Endothelial cell of umbilical vein (primary cell): ENCODE data around the gene CYP20A1. TPM values are rescaled to one million over a fixed set of nuclear protein-coding genes. Genes with fewer than 3 reads are reported as not detected.

Source experiments
- BruUV-seq: library from RNA; stranded (reverse); fragments of 400-500 nt; replicated peaks from 2 replicates; lab custom pipeline; 2021; lab: Mats Ljungman, UMichigan
- CTCF ChIA-PET: fragments of 300-600, 350-600 bp; sonication (Branson Sonifier 250); formaldehyde crosslinking; loops from one replicate; lab custom pipeline; 2021; ENCODE audit warnings: antibody characterized with exemption, inconsistent platforms; lab: Charles Lee
- POLR2A ChIA-PET: fragments of 300-600, 350-600 bp; sonication (Branson Sonifier 250); formaldehyde crosslinking; loops from one replicate; lab custom pipeline; 2021; ENCODE audit warnings: antibody characterized with exemption, inconsistent platforms; lab: Charles Lee
- DNase-seq: peaks from one replicate; pipeline ENCODE4 v3.0.0-alpha.2; 2011; ENCODE audit warnings: low read depth, low spot score
- FAIRE-seq: peaks from 2 replicates; lab custom pipeline; 2011; peaks lifted over from hg19 to GRCh38; lab: Jason Lieb, UNC
- H2AFZ ChIP-seq: 2 replicates; pipeline ENCODE4 v1.6.0; 2012; ENCODE audit warnings: low read depth, low read length, control low read depth, inconsistent platforms
- H3K27ac ChIP-seq: 2 replicates; pipeline ENCODE4 v1.5.1; 2011; ENCODE audit warnings: low read depth, mild to moderate bottlenecking, control low read depth, low read length, moderate library complexity; ENCODE audit not compliant: insufficient read depth
- H3K27me3 ChIP-seq, 2 experiments: 2 replicates each; pipeline versions ENCODE4 v1.6.0 to v1.6.1; 2011; ENCODE audit warnings: low read length in 2 of 2, mixed read lengths in 1 of 2; ENCODE audit not compliant: control insufficient read depth in 2 of 2, insufficient read depth in 2 of 2
- H3K36me3 ChIP-seq, 2 experiments: 2 replicates in 1 of 2; 3 replicates in 1 of 2; pipeline ENCODE4 v1.5.1; 2011; ENCODE audit warnings: low read length in 2 of 2, mild to moderate bottlenecking in 1 of 2, moderate library complexity in 1 of 2; ENCODE audit not compliant: control insufficient read depth in 2 of 2, insufficient read depth in 2 of 2; ENCODE audit errors: extremely low read depth in 1 of 2
- H3K4me1 ChIP-seq: 3 replicates; pipeline ENCODE4 v1.5.1; 2011; ENCODE audit warnings: mild to moderate bottlenecking, low read length; ENCODE audit not compliant: control insufficient read depth, insufficient read depth; ENCODE audit errors: extremely low read depth
- H3K4me2 ChIP-seq: 2 replicates; pipeline ENCODE4 v1.6.1; 2011; ENCODE audit warnings: low read length, control low read depth, mixed read lengths; ENCODE audit not compliant: insufficient read depth
- H3K4me3 ChIP-seq, 3 experiments: fragments of 200-600 bp in 1 of 3; sonication (generic), shearing (Covaris generic) in 1 of 3; replicated peaks in 1 of 3; 2 replicates each; pipeline ENCODE4 v1.5.1; 2011 to 2016; ENCODE audit warnings: control low read depth in 3 of 3, low read length in 3 of 3, mild to moderate bottlenecking in 2 of 3, inconsistent platforms in 1 of 3, low read depth in 1 of 3, moderate library complexity in 1 of 3; ENCODE audit not compliant: insufficient read depth in 1 of 3
- H3K79me2 ChIP-seq: 2 replicates; pipeline ENCODE4 v1.6.0; 2012; ENCODE audit warnings: low read length, inconsistent platforms; ENCODE audit not compliant: control insufficient read depth, insufficient read depth
- H3K9ac ChIP-seq: replicated peaks from 2 replicates; pipeline ENCODE3; 2011; ENCODE audit warnings: low read length, control low read depth; ENCODE audit not compliant: insufficient read depth; ENCODE audit errors: extremely low read depth
- H3K9me1 ChIP-seq: replicated peaks from 3 replicates; pipeline ENCODE4 v1.6.0; 2011; ENCODE audit warnings: mild to moderate bottlenecking, low read length; ENCODE audit not compliant: control insufficient read depth, insufficient read depth; ENCODE audit errors: extremely low read depth
- H3K9me3 ChIP-seq: replicated peaks from 2 replicates; pipeline ENCODE4 v1.5.1; 2012; ENCODE audit warnings: low read length, inconsistent platforms; ENCODE audit not compliant: control insufficient read depth, insufficient read depth
- H4K20me1 ChIP-seq: replicated peaks from 2 replicates; pipeline ENCODE3; 2011; ENCODE audit warnings: mild to moderate bottlenecking, low read length; ENCODE audit not compliant: control insufficient read depth, insufficient read depth; ENCODE audit errors: extremely low read depth
- CTCF ChIP-seq, 2 donors: IDR thresholded peaks; 1 replicate in 1 of 2; 2 replicates in 1 of 2; pipeline ENCODE4 v1.5.1; 2011; ENCODE audit warnings: low read length in 2 of 2, mild to moderate bottlenecking in 2 of 2, moderate library complexity in 2 of 2, control low read depth in 1 of 2, inconsistent platforms in 1 of 2, low read depth in 1 of 2; ENCODE audit not compliant: insufficient read depth in 1 of 2; ENCODE audit errors: extremely low read depth in 1 of 2
- EZH2 ChIP-seq: IDR thresholded peaks from 2 replicates; pipeline ENCODE4 v1.6.1; 2012; ENCODE audit warnings: borderline replicate concordance, low read depth, mild to moderate bottlenecking, moderate library complexity, low read length, inconsistent platforms; ENCODE audit not compliant: severe bottlenecking
- FOS ChIP-seq: IDR thresholded peaks from 2 replicates; pipeline ENCODE4 v1.6.1; 2011; ENCODE audit warnings: mild to moderate bottlenecking, low read length, moderate library complexity, borderline replicate concordance; ENCODE audit not compliant: insufficient read depth
- GATA2 ChIP-seq: IDR thresholded peaks from 2 replicates; pipeline ENCODE4 v1.7.0; 2011; ENCODE audit warnings: low read depth, mild to moderate bottlenecking, moderate library complexity, mixed read lengths, low read length; ENCODE audit not compliant: insufficient read length, insufficient read depth
- JUN ChIP-seq: IDR thresholded peaks from 2 replicates; pipeline ENCODE4 v1.6.1; 2011; ENCODE audit warnings: borderline replicate concordance, low read depth; ENCODE audit not compliant: insufficient read length, insufficient read depth
- MAX ChIP-seq: IDR thresholded peaks from 2 replicates; pipeline ENCODE4 v1.6.1; 2011; ENCODE audit not compliant: insufficient read depth, insufficient read length
- MYC ChIP-seq: IDR thresholded peaks from one replicate; pipeline ENCODE4 v1.6.1; 2011; ENCODE audit warnings: mild to moderate bottlenecking, low read depth, low read length
- POLR2A ChIP-seq: IDR thresholded peaks from 2 replicates; pipeline ENCODE4 v1.6.1; 2012; ENCODE audit warnings: low read depth, mild to moderate bottlenecking, control low read depth, low read length
- POLR2AphosphoS5 ChIP-seq: IDR thresholded peaks from 2 replicates; pipeline ENCODE4 v1.6.1; 2012; ENCODE audit warnings: low read depth, mild to moderate bottlenecking, control low read depth, low read length, moderate library complexity; ENCODE audit not compliant: insufficient read depth
- dilution Hi-C: fragments of 300-500 bp; cut with MboI; formaldehyde crosslinking; loops from one replicate; pipeline ENCODE4 v1.15.0; 2019; ENCODE audit warnings: low sequenced_read_pairs; ENCODE audit not compliant: extremely low pct_ligation_motif_present
- intact Hi-C: fragments of 100-400 bp; cut with micrococcal nuclease; formaldehyde crosslinking; loops from one replicate; pipeline ENCODE4 v1.10.0; 2022
- polyA plus RNA-seq, 4 experiments: library from polyadenylated mRNA; depleted of rRNA in 3 of 4; stranded (reverse) in 3 of 4; unstranded in 1 of 4; fragments of >200 nt; gene quantifications; 2 replicates each; pipeline versions ENCODE4 v1.2.1 to v1.2.3, GENCODE V29; 2011 to 2012; ENCODE audit warnings: missing spikeins in 1 of 4
- total RNA-seq: library from RNA; stranded (reverse); gene quantifications from 2 replicates; pipeline ENCODE4 v1.2.3, GENCODE V29; 2021

Gene CYP20A1
- total and polyA plus RNA-seq, 2 donors (not counting 3 experiments of a cell fraction or from before 2014, with no cell fraction given) = 9.6 to 26.5 TPM

GRCh38 chr2:203246646-203247045 is 7.8 kb downstream of the CYP20A1 start:
- no peaks in the 10 kb centered on the region for H3K9me1 ChIP-seq
- H3K36me3 ChIP-seq = peaks cover 0 to 4% of the 10 kb centered on the region in 2 experiments
- BruUV-seq = no TSS peak

GRCh38 chr2:203252818-203253217 is 14.0 kb downstream of the CYP20A1 start:
- Histone ChIP-seq H3K4me2 (no peak overlapping the region), H3K27ac (no peak overlapping the region), H3K36me3 (peaks cover 0 to 10% of the 10 kb centered on the region in 2 experiments), H4K20me1 (no peaks in the 10 kb centered on the region), H3K27me3 (no peaks in the 10 kb centered on the region), H3K79me2 (no peaks in the 10 kb centered on the region), H2AFZ (no peak overlapping the region), H3K9ac (no peak overlapping the region), H3K9me1 (no peaks in the 10 kb centered on the region), H3K4me3 (no peak overlapping the region), H3K4me1 (no peaks in the 10 kb centered on the region), H3K9me3 (no peaks in the 10 kb centered on the region)
- TF ChIP-seq JUN = no peak
- TF ChIP-seq EZH2 = no peak
- no peak for TF ChIP-seq MAX
- TF ChIP-seq MYC = no peak
- no peak for TF ChIP-seq FOS
- no peak for TF ChIP-seq POLR2AphosphoS5
- TF ChIP-seq CTCF (IDR thresholded peaks at IDR 0.05; ENCODE audit: extremely low read depth in 1 of 2, insufficient read depth in 1 of 2, low read depth in 1 of 2, low read length in 2 of 2) = no peak
- no peak for TF ChIP-seq POLR2A
- TF ChIP-seq GATA2 = no peak
- FAIRE-seq (no peak), DNase-seq (no peak)
- ChIA-PET CTCF (no interaction called here), POLR2A (no interaction called here)
- intact Hi-C loops (no loop called here), dilution Hi-C loops (no loop called here)
- no TSS peak for BruUV-seq

More at GRCh38 chr2:203246646-203247045, 7.8 kb downstream of the CYP20A1 start:
- intact Hi-C loops = no loop called here
- Histone ChIP-seq H4K20me1 (no peaks in the 10 kb centered on the region), H3K9ac (no peak overlapping the region), H3K4me2 (no peak overlapping the region), H3K9me3 (no peaks in the 10 kb centered on the region), H3K27me3 (no peaks in the 10 kb centered on the region), H3K79me2 (peaks cover 9% of the 10 kb centered on the region), H3K27ac (no peak overlapping the region), H3K4me3 (no peak overlapping the region), H2AFZ (no peak overlapping the region), H3K4me1 (no peaks in the 10 kb centered on the region)
- DNase-seq (no peak), FAIRE-seq (no peak)
- CTCF ChIA-PET = interaction anchor here (1.9 kb wide), 1 partner anchor 22 kb away, joined by 5 read pairs; no protein-coding TSS in a partner anchor
- dilution Hi-C loops = no loop called here
- POLR2A ChIA-PET = no interaction called here
- TF ChIP-seq JUN = no peak
- no peak for TF ChIP-seq POLR2AphosphoS5
- TF ChIP-seq GATA2 = no peak
- no peak for TF ChIP-seq MYC
